Smooth muscle cell (in vitro differentiated cells): Measurements from ENCODE around the gene RING1. TPM values are rescaled to one million over a fixed set of nuclear protein-coding genes. Genes with fewer than 3 reads are reported as not detected.

Source experiments
- DNase-seq: peaks from one replicate; lab custom pipeline; 2025; ENCODE audit not compliant: unreplicated experiment; lab: John Stamatoyannopoulos, UW
- H2AFZ ChIP-seq: fragments of 200-600 bp; sonication (generic); 2 replicates; pipeline ENCODE4 v1.6.0; 2016; ENCODE audit warnings: antibody characterized with exemption, low read depth, mild to moderate bottlenecking
- H3F3A ChIP-seq: fragments of 200-600 bp; sonication (generic); 2 replicates; pipeline ENCODE4 v1.6.0; 2017; ENCODE audit warnings: antibody characterized with exemption, low read depth
- H3K27ac ChIP-seq: fragments of 200-600 bp; sonication (generic); 2 replicates; pipeline ENCODE4 v1.5.1; 2016; ENCODE audit warnings: low read depth, mild to moderate bottlenecking
- H3K27me3 ChIP-seq: fragments of 200-600 bp; sonication (generic); 2 replicates; pipeline ENCODE4 v1.6.1; 2016; ENCODE audit warnings: low read depth, mild to moderate bottlenecking
- H3K36me3 ChIP-seq: fragments of 200-600 bp; sonication (generic); 2 replicates; pipeline ENCODE4 v1.5.1; 2016; ENCODE audit warnings: low read depth
- H3K4me1 ChIP-seq: fragments of 200-600 bp; sonication (generic); 2 replicates; pipeline ENCODE4 v1.5.1; 2016; ENCODE audit warnings: low read depth
- H3K4me2 ChIP-seq: fragments of 200-600 bp; sonication (generic); 2 replicates; pipeline ENCODE4 v1.6.0; 2016; ENCODE audit warnings: mild to moderate bottlenecking
- H3K4me3 ChIP-seq: fragments of 200-600 bp; sonication (generic); 2 replicates; pipeline ENCODE4 v1.5.1; 2016; ENCODE audit warnings: mild to moderate bottlenecking
- H3K79me2 ChIP-seq: fragments of 200-600 bp; sonication (generic); 2 replicates; pipeline ENCODE4 v1.6.0; 2016; ENCODE audit warnings: low read depth, mild to moderate bottlenecking
- H3K9ac ChIP-seq: fragments of 200-600 bp; sonication (generic); 2 replicates; pipeline ENCODE4 v1.6.0; 2016; ENCODE audit warnings: low read depth
- H3K9me3 ChIP-seq: fragments of 200-600 bp; sonication (generic); replicated peaks from 2 replicates; pipeline ENCODE4 v1.5.1; 2016; ENCODE audit warnings: low read depth
- H4K20me1 ChIP-seq: fragments of 200-600 bp; sonication (generic); 2 replicates; pipeline ENCODE4 v1.6.0; 2016; ENCODE audit warnings: low read depth
- WGBS: methylation state at CpG from one replicate; pipeline ENCODE4 v1.1.7; 2016; ENCODE audit warnings: low lambda C conversion rate; 5-methylcytosine and 5-hydroxymethylcytosine counted together
- polyA plus RNA-seq: library from polyadenylated mRNA; unstranded; fragments of >200 nt; fragmentation: Nextera tagmentation; extraction: Ambion mirVana; gene quantifications from 2 replicates; pipeline ENCODE4 v1.2.1, GENCODE V29; 2016
- total RNA-seq: library from RNA; depleted of rRNA; stranded (reverse); fragments of >200 nt; gene quantifications from 2 replicates; pipeline ENCODE4 v1.2.3, GENCODE V29; 2014
- TF ChIP-seq, protein P1 (sequence below): fragments of 200-600 bp; sonication (generic); IDR thresholded peaks from 2 replicates; pipeline ENCODE4 v1.5.1; 2017; ENCODE audit warnings: borderline replicate concordance, mild to moderate bottlenecking, antibody characterized with exemption; ENCODE audit not compliant: insufficient read depth, poor library complexity, severe bottlenecking

The RING1 gene
- total and polyA plus RNA-seq, 2 experiments from 2014 or later = 31.6 to 32.2 TPM

DNA sequence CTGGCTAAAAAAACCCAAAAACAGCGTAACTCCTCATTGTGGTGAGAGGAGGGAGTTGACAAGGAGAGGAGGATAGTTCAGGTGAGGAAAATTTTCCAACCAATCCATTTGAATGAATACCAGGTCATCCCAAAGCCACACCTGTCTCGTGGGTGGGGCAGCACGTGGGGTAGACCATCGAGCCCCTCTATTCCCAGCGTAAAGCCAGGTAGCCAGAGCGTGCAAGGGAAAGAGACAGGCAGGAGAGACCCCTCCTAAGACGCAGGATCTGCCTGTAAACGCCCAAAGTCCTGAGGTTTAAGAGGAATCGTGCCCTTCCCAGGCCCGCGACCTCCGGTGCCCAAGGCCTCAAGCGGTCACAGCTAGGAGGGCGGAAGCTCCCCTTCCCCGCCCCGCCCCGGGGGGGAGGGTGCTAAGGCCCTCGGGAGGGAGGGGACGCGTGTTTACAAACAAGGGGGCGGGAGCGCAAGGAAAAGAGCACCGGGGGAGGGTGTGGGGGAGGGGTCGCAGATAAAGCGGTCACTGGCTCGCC is 8.5 kb upstream of the RING1 start:
- H3K4me3 ChIP-seq = peak overlapping the region; percentile 88
- TF ChIP-seq, protein P1, sequence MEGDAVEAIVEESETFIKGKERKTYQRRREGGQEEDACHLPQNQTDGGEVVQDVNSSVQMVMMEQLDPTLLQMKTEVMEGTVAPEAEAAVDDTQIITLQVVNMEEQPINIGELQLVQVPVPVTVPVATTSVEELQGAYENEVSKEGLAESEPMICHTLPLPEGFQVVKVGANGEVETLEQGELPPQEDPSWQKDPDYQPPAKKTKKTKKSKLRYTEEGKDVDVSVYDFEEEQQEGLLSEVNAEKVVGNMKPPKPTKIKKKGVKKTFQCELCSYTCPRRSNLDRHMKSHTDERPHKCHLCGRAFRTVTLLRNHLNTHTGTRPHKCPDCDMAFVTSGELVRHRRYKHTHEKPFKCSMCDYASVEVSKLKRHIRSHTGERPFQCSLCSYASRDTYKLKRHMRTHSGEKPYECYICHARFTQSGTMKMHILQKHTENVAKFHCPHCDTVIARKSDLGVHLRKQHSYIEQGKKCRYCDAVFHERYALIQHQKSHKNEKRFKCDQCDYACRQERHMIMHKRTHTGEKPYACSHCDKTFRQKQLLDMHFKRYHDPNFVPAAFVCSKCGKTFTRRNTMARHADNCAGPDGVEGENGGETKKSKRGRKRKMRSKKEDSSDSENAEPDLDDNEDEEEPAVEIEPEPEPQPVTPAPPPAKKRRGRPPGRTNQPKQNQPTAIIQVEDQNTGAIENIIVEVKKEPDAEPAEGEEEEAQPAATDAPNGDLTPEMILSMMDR = no peak
- H4K20me1 ChIP-seq = peaks cover 79% of the 10 kb centered on the region
- H3K4me1 ChIP-seq = peaks cover 25% of the 10 kb centered on the region
- no peak for DNase-seq
- H3K79me2 ChIP-seq = peaks cover 48% of the 10 kb centered on the region
- peak overlapping the region; percentile 98 for H3K9ac ChIP-seq
- no peak overlapping the region for H2AFZ ChIP-seq
- peak overlapping the region; percentile 95 for H3K4me2 ChIP-seq
- no peaks in the 10 kb centered on the region for H3K9me3 ChIP-seq
- no peaks in the 10 kb centered on the region for H3K27me3 ChIP-seq
- 6% methylated on average over 10 of the region's 26 CpGs for WGBS
- H3K27ac ChIP-seq = peak overlapping the region; percentile 98
- peaks cover 6% of the 10 kb centered on the region for H3K36me3 ChIP-seq
- H3F3A ChIP-seq = peaks cover 14% of the 10 kb centered on the region

DNA sequence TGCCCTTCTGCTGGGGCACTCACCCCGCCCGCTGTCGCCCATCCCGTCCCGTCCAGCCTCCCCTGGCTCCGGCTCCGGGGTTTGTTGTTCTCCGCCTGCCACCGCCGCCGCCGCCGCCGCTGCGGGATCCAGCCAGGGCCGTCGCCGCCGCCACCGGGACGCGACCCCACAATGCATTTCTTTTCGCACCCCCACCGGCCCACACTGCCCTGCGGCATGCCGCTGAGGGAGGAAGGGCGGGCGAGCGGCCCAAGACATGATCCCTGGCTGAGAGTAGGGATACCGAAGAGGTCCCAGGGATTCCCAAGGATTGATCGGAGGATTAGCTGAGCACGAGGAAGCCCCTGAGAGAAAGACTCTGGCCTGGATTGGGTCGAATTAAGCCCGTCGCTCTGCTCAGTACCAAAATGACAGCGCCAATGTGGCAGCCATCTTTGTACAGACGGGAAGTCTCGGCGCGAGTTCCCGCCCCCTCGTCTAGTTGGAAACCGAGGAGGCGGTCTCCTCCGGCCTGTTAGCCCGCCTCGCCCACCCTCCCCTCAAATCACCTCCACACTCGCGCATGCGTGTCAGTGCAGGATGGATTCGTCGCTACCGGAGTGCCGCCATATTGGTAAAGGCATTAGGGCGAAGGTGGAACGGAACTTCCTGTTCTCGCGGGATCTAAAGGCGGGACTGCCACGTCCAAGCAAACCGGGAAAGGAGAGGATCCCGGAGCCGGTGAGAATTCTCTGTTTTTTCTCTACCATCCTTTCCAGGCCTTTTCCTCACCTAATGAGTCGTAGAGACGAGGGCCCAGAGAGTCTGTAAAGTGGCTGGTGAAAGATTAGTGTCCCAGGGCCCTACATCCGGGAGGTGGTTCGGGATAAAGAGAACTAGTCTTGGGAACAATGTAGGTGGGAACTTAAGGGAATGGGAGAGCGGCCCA is 7.8 kb upstream of the RING1 start, which contains the start of the genes RXRB and SLC39A7:
RXRB (minus strand) TSS at position 447 of the 928 bp plus-strand sequence; CDS start at position 258, 189 bp downstream.
SLC39A7 (plus strand) TSS at position 649 of the 928 bp plus-strand sequence. CDS start 379 bp downstream, outside the sequence.
- peaks cover 48% of the 10 kb centered on the region for H3K79me2 ChIP-seq
- H3K4me2 ChIP-seq = peak within 1 kb of the TSS; percentile 98
- TF ChIP-seq, protein P1 = no peak
- H3K4me3 ChIP-seq = peak within 1 kb of the TSS; percentile 88
- peak within 1 kb of the TSS; percentile 87 for H2AFZ ChIP-seq
- peaks cover 72% of the 10 kb centered on the region for H4K20me1 ChIP-seq
- peak within 1 kb of the TSS; percentile 98 for H3K27ac ChIP-seq
- peaks cover 6% of the 10 kb centered on the region for H3K36me3 ChIP-seq
- H3K9ac ChIP-seq = peak within 1 kb of the TSS; percentile 98
- peaks cover 31% of the 10 kb centered on the region for H3K4me1 ChIP-seq
- no peaks in the 10 kb centered on the region for H3K9me3 ChIP-seq
- DNase-seq = peak; percentile 92
- under 1% methylated on average over 61 of the region's 68 CpGs for WGBS
- no peaks in the 10 kb centered on the region for H3K27me3 ChIP-seq
- peaks cover 14% of the 10 kb centered on the region for H3F3A ChIP-seq

DNA sequence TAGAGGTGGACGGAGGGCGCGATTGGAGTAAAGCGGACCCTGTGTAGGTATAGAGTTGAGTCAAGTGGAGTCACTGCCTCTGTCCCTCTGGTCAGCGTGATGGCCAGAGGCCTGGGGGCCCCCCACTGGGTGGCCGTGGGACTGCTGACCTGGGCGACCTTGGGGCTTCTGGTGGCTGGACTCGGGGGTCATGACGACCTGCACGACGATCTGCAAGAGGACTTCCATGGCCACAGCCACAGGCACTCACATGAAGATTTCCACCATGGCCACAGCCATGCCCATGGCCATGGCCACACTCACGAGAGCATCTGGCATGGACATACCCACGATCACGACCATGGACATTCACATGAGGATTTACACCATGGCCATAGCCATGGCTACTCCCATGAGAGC is 7.2 kb upstream of the RING1 start:
- Histone ChIP-seq H4K20me1 (peaks cover 66% of the 10 kb centered on the region), H3K79me2 (peaks cover 48% of the 10 kb centered on the region), H3K36me3 (peaks cover 6% of the 10 kb centered on the region), H3K4me3 (peak overlapping the region; percentile 88), H2AFZ (no peak overlapping the region), H3K4me1 (peaks cover 38% of the 10 kb centered on the region), H3K9ac (peak overlapping the region; percentile 98), H3K27me3 (no peaks in the 10 kb centered on the region), H3K4me2 (peak overlapping the region; percentile 98), H3F3A (peaks cover 17% of the 10 kb centered on the region), H3K9me3 (no peaks in the 10 kb centered on the region), H3K27ac (peak overlapping the region; percentile 98)
- TF ChIP-seq, protein P1 = no peak
- 5% methylated on average over 14 of the region's 14 CpGs for WGBS
- no peak for DNase-seq
